ENCODE results near the gene IFT122. TPM values are rescaled to one million over a fixed set of nuclear protein-coding genes. Genes with fewer than 3 reads are reported as not detected.

IFT122 gene
- polyA plus RNA-seq, 6 donors from 2014 or later: 4.4 to 9.7 (median 5.1) TPM; not detected in 1

GRCh38 chr3:129449279-129450115 is 9.5 kb downstream of the IFT122 start:
- peaks cover 18 to 21% of the 10 kb centered on the region in 2 donors for H3K36me3 Mint-ChIP-seq
- ATAC-seq (ENCODE audit: low read depth in 2 of 2) (no peak), DNase-seq (no peak)
- H3K27ac Mint-ChIP-seq: peak overlapping the region in 2 of 6 donors; percentile 3 to 63
- no peaks in the 10 kb centered on the region for H3K9me3 Mint-ChIP-seq
- no peak overlapping the region for H3K4me3 Mint-ChIP-seq
- H3K4me1 Mint-ChIP-seq: peaks cover 0 to 11% (median 10%) of the 10 kb centered on the region in 3 donors
- H3K27me3 Mint-ChIP-seq: no peaks in the 10 kb centered on the region

- no peak overlapping the region for H3K27ac Mint-ChIP-seq
- no peak for DNase-seq
- no peaks in the 10 kb centered on the region for H3K27me3 Mint-ChIP-seq
- H3K36me3 Mint-ChIP-seq: peaks cover 24 to 27% of the 10 kb centered on the region in 2 donors
- peaks cover 0 to 11% (median 7%) of the 10 kb centered on the region in 3 donors for H3K4me1 Mint-ChIP-seq
- no peak overlapping the region for H3K4me3 Mint-ChIP-seq
- H3K9me3 Mint-ChIP-seq: no peaks in the 10 kb centered on the region
- no peak for ATAC-seq (ENCODE audit: low read depth in 2 of 2)
Measured at GRCh38 chr3:129453732-129454131, 13.7 kb downstream of the IFT122 start.

- no peak for DNase-seq
- peak overlapping the region in 1 of 6 donors; percentile 26 for H3K27ac Mint-ChIP-seq
- H3K9me3 Mint-ChIP-seq: no peaks in the 10 kb centered on the region
- peaks cover 6 to 15% of the 10 kb centered on the region in 2 donors for H3K36me3 Mint-ChIP-seq
- peak in 1 of 2 donors; percentile 28 for ATAC-seq (ENCODE audit: low read depth in 2 of 2)
- no peaks in the 10 kb centered on the region for H3K27me3 Mint-ChIP-seq
- H3K4me3 Mint-ChIP-seq: no peak overlapping the region
- H3K4me1 Mint-ChIP-seq: peaks cover 0 to 8% (median 8%) of the 10 kb centered on the region in 3 donors
Measured at GRCh38 chr3:129460155-129460554, 20.1 kb downstream of the IFT122 start.

GRCh38 chr3:129460572-129460971 is 20.5 kb downstream of the IFT122 start:
- peak overlapping the region in 1 of 6 donors; percentile 52 for H3K27ac Mint-ChIP-seq
- no peak for DNase-seq
- H3K36me3 Mint-ChIP-seq: peaks cover 6 to 15% of the 10 kb centered on the region in 2 donors
- H3K4me3 Mint-ChIP-seq: no peak overlapping the region
- ATAC-seq (ENCODE audit: low read depth in 2 of 2): no peak
- peaks cover 0 to 8% (median 8%) of the 10 kb centered on the region in 3 donors for H3K4me1 Mint-ChIP-seq
- H3K9me3 Mint-ChIP-seq: no peaks in the 10 kb centered on the region
- H3K27me3 Mint-ChIP-seq: no peaks in the 10 kb centered on the region

- no peak for DNase-seq
- no peak for ATAC-seq (ENCODE audit: low read depth in 2 of 2)
- Mint-ChIP-seq H3K4me3 (no peak overlapping the region), H3K36me3 (peaks cover 6 to 15% of the 10 kb centered on the region in 2 donors), H3K27ac (peak overlapping the region in 1 of 6 donors; percentile 52), H3K4me1 (peaks cover 0 to 8% (median 8%) of the 10 kb centered on the region in 3 donors), H3K9me3 (no peaks in the 10 kb centered on the region), H3K27me3 (no peaks in the 10 kb centered on the region)
Measured at GRCh38 chr3:129461022-129461421, 21.0 kb downstream of the IFT122 start.

GRCh38 chr3:129461461-129462146 is 21.6 kb downstream of the IFT122 start:
- Mint-ChIP-seq H3K27ac (peak overlapping the region in 1 of 6 donors; percentile 73), H3K36me3 (peaks cover 6 to 15% of the 10 kb centered on the region in 2 donors), H3K4me3 (no peak overlapping the region), H3K27me3 (no peaks in the 10 kb centered on the region), H3K4me1 (peaks cover 0 to 8% (median 8%) of the 10 kb centered on the region in 3 donors), H3K9me3 (no peaks in the 10 kb centered on the region)
- DNase-seq (no peak), ATAC-seq (ENCODE audit: low read depth in 2 of 2) (no peak)

- no peaks in the 10 kb centered on the region for H3K27me3 Mint-ChIP-seq
- DNase-seq (no peak), ATAC-seq (ENCODE audit: low read depth in 2 of 2) (no peak)
- no peak overlapping the region for H3K4me3 Mint-ChIP-seq
- H3K36me3 Mint-ChIP-seq: peaks cover under 1 to 9% of the 10 kb centered on the region in 2 donors
- peaks cover 0 to 8% (median 8%) of the 10 kb centered on the region in 3 donors for H3K4me1 Mint-ChIP-seq
- no peaks in the 10 kb centered on the region for H3K9me3 Mint-ChIP-seq
- H3K27ac Mint-ChIP-seq: peak overlapping the region in 1 of 6 donors; percentile 53
Measured at GRCh38 chr3:129462361-129462968, 22.4 kb downstream of the IFT122 start.

- H3K4me1 Mint-ChIP-seq: peaks cover 0 to 8% (median 8%) of the 10 kb centered on the region in 3 donors
- no peaks in the 10 kb centered on the region for H3K9me3 Mint-ChIP-seq
- no peak for ATAC-seq (ENCODE audit: low read depth in 2 of 2)
- H3K27ac Mint-ChIP-seq: no peak overlapping the region
- no peaks in the 10 kb centered on the region for H3K27me3 Mint-ChIP-seq
- peaks cover 0 to 9% of the 10 kb centered on the region in 2 donors for H3K36me3 Mint-ChIP-seq
- no peak for DNase-seq
- H3K4me3 Mint-ChIP-seq: no peak overlapping the region
Measured at GRCh38 chr3:129463094-129463493, 23.1 kb downstream of the IFT122 start.

GRCh38 chr3:129463716-129464115 is 23.7 kb downstream of the IFT122 start:
- ATAC-seq (ENCODE audit: low read depth in 2 of 2) (no peak), DNase-seq (no peak)
- no peaks in the 10 kb centered on the region for H3K27me3 Mint-ChIP-seq
- H3K4me3 Mint-ChIP-seq: no peak overlapping the region
- peaks cover 0 to 8% (median 8%) of the 10 kb centered on the region in 3 donors for H3K4me1 Mint-ChIP-seq
- H3K9me3 Mint-ChIP-seq: no peaks in the 10 kb centered on the region
- no peak overlapping the region for H3K27ac Mint-ChIP-seq
- peaks cover 0 to 9% of the 10 kb centered on the region in 2 donors for H3K36me3 Mint-ChIP-seq

GRCh38 chr3:129467932-129468331 is 27.9 kb downstream of the IFT122 start:
- Mint-ChIP-seq H3K9me3 (no peaks in the 10 kb centered on the region), H3K4me3 (no peak overlapping the region), H3K27ac (no peak overlapping the region), H3K4me1 (no peaks in the 10 kb centered on the region), H3K27me3 (no peaks in the 10 kb centered on the region), H3K36me3 (peaks cover 15% of the 10 kb centered on the region in 2 donors)
- no peak for ATAC-seq (ENCODE audit: low read depth in 2 of 2)
- DNase-seq: no peak

GRCh38 chr3:129469026-129469425 is 29.0 kb downstream of the IFT122 start:
- Mint-ChIP-seq H3K9me3 (no peaks in the 10 kb centered on the region), H3K36me3 (peaks cover 16 to 20% of the 10 kb centered on the region in 2 donors), H3K27ac (no peak overlapping the region), H3K4me1 (no peaks in the 10 kb centered on the region), H3K27me3 (no peaks in the 10 kb centered on the region), H3K4me3 (no peak overlapping the region)
- DNase-seq: no peak
- no peak for ATAC-seq (ENCODE audit: low read depth in 2 of 2)

GRCh38 chr3:129470861-129471260 is 30.8 kb downstream of the IFT122 start:
- peaks cover 16 to 20% of the 10 kb centered on the region in 2 donors for H3K36me3 Mint-ChIP-seq
- DNase-seq: no peak
- ATAC-seq (ENCODE audit: low read depth in 2 of 2): no peak
- no peak overlapping the region for H3K27ac Mint-ChIP-seq
- no peaks in the 10 kb centered on the region for H3K4me1 Mint-ChIP-seq
- no peaks in the 10 kb centered on the region for H3K9me3 Mint-ChIP-seq
- H3K4me3 Mint-ChIP-seq: no peak overlapping the region
- H3K27me3 Mint-ChIP-seq: no peaks in the 10 kb centered on the region

GRCh38 chr3:129473067-129473768 is 33.2 kb downstream of the IFT122 start:
- Mint-ChIP-seq H3K27me3 (no peaks in the 10 kb centered on the region), H3K27ac (peak overlapping the region in 1 of 6 donors; percentile 1), H3K4me1 (no peaks in the 10 kb centered on the region), H3K36me3 (peaks cover 27 to 37% of the 10 kb centered on the region in 2 donors), H3K4me3 (no peak overlapping the region), H3K9me3 (no peaks in the 10 kb centered on the region)
- DNase-seq (no peak), ATAC-seq (ENCODE audit: low read depth in 2 of 2) (no peak)
